HG03280 (cell line): ENCODE measurements around the gene MDM4.
"Not testable (repeated sequence)": the region's sequence is repeated elsewhere in the genome, so short reads cannot be mapped to it uniquely, and the experiment has no call there.

ENCODE experiments used
- ATAC-seq: cut with Tn5 transposase; IDR thresholded peaks from one replicate; pipeline ENCODE4 v1.9.1; 2021; ENCODE audit warnings: mild to moderate bottlenecking, moderate library complexity; ENCODE audit not compliant: unreplicated experiment

Gene MDM4

DNA sequence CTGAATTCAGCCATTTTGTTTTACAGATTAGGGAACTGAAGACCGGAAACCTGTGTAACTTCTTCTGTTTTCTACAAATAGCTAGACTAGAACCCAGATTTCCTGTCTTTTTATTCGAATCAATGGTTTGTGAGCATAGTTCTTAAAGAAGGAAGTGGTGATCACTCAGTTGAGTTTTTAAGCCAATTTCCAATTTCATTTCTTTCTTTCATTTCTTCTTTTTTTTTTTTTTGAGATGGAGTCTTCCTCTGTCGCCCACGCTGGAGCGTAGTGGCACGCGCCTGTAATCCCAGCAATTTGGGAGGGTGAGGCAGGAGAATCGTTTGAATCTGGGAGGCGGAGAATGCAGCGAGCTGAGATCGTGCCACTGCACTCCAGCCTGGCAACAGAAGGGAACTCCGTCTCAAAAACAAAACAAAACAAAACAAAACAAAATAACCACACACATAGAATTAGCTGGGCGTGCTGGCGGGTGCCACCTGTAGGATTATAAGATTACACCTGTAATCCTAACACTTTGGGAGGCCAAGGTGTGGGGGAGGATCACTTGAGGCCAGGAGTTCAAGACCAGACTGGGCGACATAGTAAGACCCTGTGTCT is 3.0 kb upstream of the MDM4 start:
- ATAC-seq, result no peak

GRCh38 chr1:204514828-204515227 is 1.4 kb upstream of the MDM4 start:
- no peak for ATAC-seq

DNA sequence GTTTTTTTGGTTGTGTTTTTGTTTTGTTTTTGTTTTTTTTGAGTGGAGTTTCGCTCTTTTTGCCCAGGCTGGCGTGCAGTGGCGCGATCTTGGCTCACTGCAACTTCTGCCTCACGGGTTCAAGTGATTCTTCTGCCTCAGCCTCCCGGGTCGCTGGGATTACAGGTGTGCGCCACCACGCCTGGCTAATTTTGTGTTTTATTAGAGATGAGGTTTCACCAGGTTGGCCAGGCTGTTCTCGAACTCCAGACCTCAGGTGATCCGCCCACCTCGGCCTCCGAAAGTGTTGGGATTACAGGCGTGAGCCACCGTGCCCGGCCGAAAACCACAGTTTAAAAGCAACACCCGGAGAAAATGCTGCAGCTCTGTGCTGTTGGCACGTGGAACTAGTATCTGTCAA is 1.2 kb downstream of the MDM4 start:
- not testable (repeated sequence) for ATAC-seq

DNA sequence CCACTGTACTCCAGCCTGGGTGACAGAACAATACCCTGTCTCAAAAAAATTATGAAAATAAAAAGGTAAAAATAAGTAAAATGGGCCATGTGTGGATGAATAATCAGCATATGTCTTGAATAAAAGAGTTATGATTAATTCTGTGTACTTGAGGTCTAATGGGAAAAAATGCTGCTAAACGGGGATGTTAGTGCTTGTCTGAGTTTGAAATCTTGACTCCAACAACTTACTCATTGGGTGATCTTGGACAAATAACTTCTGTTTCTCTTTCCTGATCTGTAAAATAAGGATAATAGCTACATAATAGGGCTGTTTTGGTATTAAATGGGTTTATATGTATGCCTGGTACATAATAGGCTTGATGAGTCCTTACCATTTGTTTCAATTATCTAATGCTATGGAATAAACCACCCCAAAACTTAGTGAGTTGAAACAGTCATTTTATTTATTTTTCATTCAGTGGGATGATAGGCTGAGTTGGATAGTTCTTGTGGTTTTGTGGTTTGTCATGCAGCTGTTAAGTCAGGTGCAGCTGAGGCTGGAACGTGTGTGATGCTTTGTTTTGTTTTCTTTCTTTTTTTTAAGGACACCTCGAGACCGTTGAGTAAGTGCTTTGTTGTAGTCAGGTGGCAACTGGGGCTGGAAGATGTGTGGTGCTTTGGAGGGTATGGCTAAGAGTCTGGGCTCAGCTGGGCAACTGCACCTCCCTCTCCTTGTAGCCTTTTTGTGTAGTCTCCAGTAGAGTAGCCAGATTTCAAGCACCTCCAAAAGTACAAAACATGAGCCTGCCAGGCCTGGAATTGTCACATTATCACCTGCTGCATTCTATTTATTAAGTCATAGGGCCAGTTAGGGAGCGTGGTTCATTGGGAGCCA is 4.9 kb downstream of the MDM4 start:
- ATAC-seq, result peak; percentile 57

DNA sequence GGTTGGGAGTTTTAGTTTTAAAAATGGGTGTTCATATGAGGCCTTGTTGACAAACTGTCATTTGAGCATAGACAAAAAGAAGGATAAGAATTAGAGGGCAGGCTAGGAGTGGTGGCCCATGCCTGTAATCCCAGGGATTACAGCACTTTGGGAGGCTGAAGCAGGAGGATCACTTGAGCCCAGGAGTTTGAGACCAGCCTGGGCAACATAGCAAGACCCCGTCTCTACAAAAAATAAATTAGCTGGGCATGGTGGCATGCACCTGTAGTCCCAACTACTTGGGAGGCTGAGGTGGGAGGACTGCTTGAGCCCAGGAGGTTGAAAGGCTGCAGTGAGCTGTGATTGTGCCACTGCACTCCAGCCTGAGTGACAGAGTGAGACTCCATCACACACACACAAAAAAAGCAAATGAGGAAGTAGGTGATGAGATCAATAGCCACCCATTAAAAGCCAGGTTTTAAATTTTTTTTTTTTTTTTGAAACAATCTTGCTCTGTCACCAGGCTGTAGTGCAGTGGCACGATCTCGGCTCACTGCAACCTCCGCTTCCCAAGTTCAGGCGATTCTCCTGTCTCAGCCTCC is 5.8 kb downstream of the MDM4 start:
- not testable (repeated sequence) for ATAC-seq

GRCh38 chr1:204523605-204524215 is 7.5 kb downstream of the MDM4 start:
- ATAC-seq, result no peak

GRCh38 chr1:204524986-204525385 is 8.8 kb downstream of the MDM4 start:
- no peak for ATAC-seq

DNA sequence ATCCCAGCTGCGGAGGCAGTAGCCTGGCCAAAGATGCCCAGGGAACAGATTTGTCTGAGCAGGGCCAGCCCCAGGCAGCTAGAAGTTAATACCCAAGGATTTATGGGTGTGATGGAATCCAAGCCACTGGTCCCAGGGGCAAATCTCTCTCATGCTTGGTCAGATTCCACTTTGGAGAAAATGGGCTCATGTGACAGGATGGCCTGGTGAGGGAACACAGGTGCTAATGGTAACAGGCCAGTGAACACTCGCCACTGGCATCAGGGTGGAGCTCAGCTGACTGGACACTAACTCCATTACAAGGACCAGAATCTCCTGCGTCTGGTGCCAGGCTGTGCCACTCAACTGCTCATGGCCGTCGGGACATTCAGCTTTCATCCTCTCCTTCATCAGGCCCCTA is 12.0 kb downstream of the MDM4 start:
- no peak for ATAC-seq

- no peak for ATAC-seq
Observed at GRCh38 chr1:204528677-204529076, 12.5 kb downstream of the MDM4 start.

- ATAC-seq, result no peak
Observed at GRCh38 chr1:204529371-204529895, 13.2 kb downstream of the MDM4 start.

- ATAC-seq, result peak; percentile 84
Observed at GRCh38 chr1:204530932-204531331, 14.7 kb downstream of the MDM4 start.

DNA sequence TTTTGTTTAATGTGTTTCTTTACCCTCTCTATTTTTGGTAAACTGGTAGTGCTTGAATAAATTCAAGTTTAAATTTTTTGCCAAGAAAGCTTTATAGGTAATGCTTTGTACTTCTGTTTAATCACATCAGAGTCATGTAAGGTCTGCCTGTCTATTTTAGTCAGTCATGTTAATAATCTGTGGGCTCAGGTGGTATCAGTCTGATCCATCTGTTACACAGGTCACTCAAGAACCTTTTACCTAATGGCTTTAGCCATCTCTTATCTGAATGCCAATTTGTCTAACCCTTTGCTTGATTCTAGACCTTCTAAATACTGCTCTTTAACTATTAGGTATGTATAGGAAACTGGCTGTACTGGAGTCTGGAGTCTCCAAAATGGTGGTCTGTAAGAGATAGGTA is 16.6 kb downstream of the MDM4 start:
- ATAC-seq, result no peak

DNA sequence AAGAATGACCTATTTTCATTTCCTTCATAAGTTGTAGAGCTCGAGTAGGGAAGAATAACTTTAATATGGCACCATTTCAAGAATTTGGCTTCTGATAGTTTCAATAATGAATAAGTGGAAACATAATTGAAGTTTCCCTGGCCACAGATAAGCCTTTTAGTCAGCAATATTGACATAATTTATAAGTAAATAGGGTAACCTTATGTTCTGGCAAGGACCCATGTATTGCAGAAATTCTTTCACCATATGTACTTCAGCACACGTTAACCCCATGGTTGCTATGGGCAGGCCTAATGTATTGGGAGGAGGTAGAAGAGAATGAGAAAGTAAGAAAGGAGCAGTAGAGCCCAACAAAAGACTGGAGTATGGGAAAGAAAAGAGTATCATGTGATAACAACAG is 25.4 kb downstream of the MDM4 start:
- no peak for ATAC-seq

- no peak for ATAC-seq
Observed at GRCh38 chr1:204544321-204544720, 28.1 kb downstream of the MDM4 start.

GRCh38 chr1:204545202-204545601 is 29.0 kb downstream of the MDM4 start:
- ATAC-seq, result no peak

GRCh38 chr1:204545881-204546280 is 29.7 kb downstream of the MDM4 start:
- no peak for ATAC-seq

GRCh38 chr1:204548265-204548664 is 32.1 kb downstream of the MDM4 start:
- no peak for ATAC-seq

- no peak for ATAC-seq
Observed at GRCh38 chr1:204549313-204549712, 33.1 kb downstream of the MDM4 start.

GRCh38 chr1:204550926-204551325 is 34.7 kb downstream of the MDM4 start:
- no peak for ATAC-seq

GRCh38 chr1:204556458-204557052 is 40.3 kb downstream of the MDM4 start:
- ATAC-seq, result no peak

DNA sequence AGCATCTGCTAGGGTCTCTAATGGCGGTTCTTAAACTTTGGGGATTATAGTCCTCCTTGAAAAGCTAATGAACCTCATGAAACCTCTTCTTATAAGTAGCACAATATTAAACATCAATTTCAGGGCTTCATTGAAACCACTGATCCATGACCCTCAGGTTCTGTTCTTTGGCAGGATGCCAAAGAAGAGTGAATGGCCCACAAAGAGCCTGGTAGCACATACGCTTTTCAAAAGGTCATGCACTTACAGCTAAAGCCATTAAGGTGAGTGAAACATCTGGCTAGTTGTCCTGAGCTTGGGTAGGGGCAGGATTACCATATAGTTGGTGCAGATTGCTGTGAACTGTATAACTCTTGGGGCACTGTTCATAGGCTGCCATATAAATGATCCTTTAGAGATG is 42.3 kb downstream of the MDM4 start:
- no peak for ATAC-seq
